Type B pancreatic cell (in vitro differentiated cells): ENCODE results near the gene SDK1. TPM values are rescaled to one million over a fixed set of nuclear protein-coding genes. Genes with fewer than 3 reads are reported as not detected.
"Not testable (repeated sequence)": the region's sequence is repeated elsewhere in the genome, so short reads cannot be mapped to it uniquely, and the experiment has no call there.

Experiments used
- DNase-seq: peaks from one replicate; pipeline ENCODE4 v3.0.0; 2021; ENCODE audit warnings: mixed read lengths; ENCODE audit not compliant: unreplicated experiment; ENCODE audit errors: extremely low spot score
- H3K27ac Mint-ChIP-seq: 2 replicates; pipeline ENCODE4 v1.8.0; 2021; ENCODE audit warnings: mild to moderate bottlenecking, mixed read lengths
- H3K27me3 Mint-ChIP-seq: 2 replicates; pipeline ENCODE4 v1.8.0; 2021; ENCODE audit warnings: mixed read lengths
- H3K36me3 Mint-ChIP-seq: 2 replicates; pipeline ENCODE4 v1.8.0; 2021; ENCODE audit warnings: mixed read lengths
- H3K4me1 Mint-ChIP-seq: one replicate; pipeline ENCODE4 v1.8.0; 2021; ENCODE audit warnings: mixed read lengths; ENCODE audit not compliant: unreplicated experiment
- H3K4me3 Mint-ChIP-seq: 2 replicates; pipeline ENCODE4 v1.8.0; 2021; ENCODE audit warnings: mild to moderate bottlenecking, mixed read lengths
- H3K9me3 Mint-ChIP-seq: 2 replicates; pipeline ENCODE4 v1.8.0; 2021; ENCODE audit warnings: mixed read lengths
- CTCF ChIP-seq: fragments of 200-600 bp; sonication (generic); conservative IDR thresholded peaks from 2 replicates; pipeline ENCODE4 v1.5.0; 2021; ENCODE audit warnings: antibody characterized with exemption, mild to moderate bottlenecking
- total RNA-seq: library from RNA; stranded (reverse); gene quantifications from 2 replicates; pipeline ENCODE4 v1.2.1, GENCODE V29; 2021; ENCODE audit warnings: low replicate concordance

The SDK1 gene
- total RNA-seq, 1 donor from 2014 or later = 26.1 TPM

GRCh38 chr7:4214291-4215155 is 913.5 kb downstream of the SDK1 start:
- Mint-ChIP-seq H3K4me3 (no peak overlapping the region), H3K27me3 (peaks cover 3% of the 10 kb centered on the region), H3K36me3 (peaks cover 19% of the 10 kb centered on the region), H3K9me3 (peaks cover 4% of the 10 kb centered on the region), H3K4me1 (no peaks in the 10 kb centered on the region), H3K27ac (no peak overlapping the region)
- DNase-seq = no peak
- TF ChIP-seq CTCF = no peak

- Mint-ChIP-seq H3K27ac (no peak overlapping the region), H3K27me3 (peaks cover 3% of the 10 kb centered on the region), H3K36me3 (peaks cover 16% of the 10 kb centered on the region), H3K9me3 (peaks cover 4% of the 10 kb centered on the region), H3K4me1 (no peaks in the 10 kb centered on the region), H3K4me3 (no peak overlapping the region)
- DNase-seq = no peak
- TF ChIP-seq CTCF = no peak
Observed at GRCh38 chr7:4215176-4215720, 914.2 kb downstream of the SDK1 start.

GRCh38 chr7:4216016-4216415 is 915.0 kb downstream of the SDK1 start:
- no peaks in the 10 kb centered on the region for H3K4me1 Mint-ChIP-seq
- H3K27ac Mint-ChIP-seq = no peak overlapping the region
- peaks cover 8% of the 10 kb centered on the region for H3K36me3 Mint-ChIP-seq
- no peak for TF ChIP-seq CTCF
- H3K9me3 Mint-ChIP-seq = peaks cover 4% of the 10 kb centered on the region
- H3K27me3 Mint-ChIP-seq = peaks cover 2% of the 10 kb centered on the region
- DNase-seq = no peak
- no peak overlapping the region for H3K4me3 Mint-ChIP-seq

GRCh38 chr7:4217126-4217660 is 916.1 kb downstream of the SDK1 start:
- not testable (repeated sequence) for H3K4me1 Mint-ChIP-seq, H3K36me3 Mint-ChIP-seq, H3K27ac Mint-ChIP-seq, H3K9me3 Mint-ChIP-seq, H3K4me3 Mint-ChIP-seq, DNase-seq, H3K27me3 Mint-ChIP-seq

GRCh38 chr7:4218481-4218880 is 917.4 kb downstream of the SDK1 start:
- peaks cover 5% of the 10 kb centered on the region for H3K4me1 Mint-ChIP-seq
- no peak for DNase-seq
- H3K27ac Mint-ChIP-seq = no peak overlapping the region
- no peaks in the 10 kb centered on the region for H3K27me3 Mint-ChIP-seq
- peaks cover 10% of the 10 kb centered on the region for H3K36me3 Mint-ChIP-seq
- H3K9me3 Mint-ChIP-seq = peaks cover 4% of the 10 kb centered on the region
- H3K4me3 Mint-ChIP-seq = no peak overlapping the region
- no peak for TF ChIP-seq CTCF

GRCh38 chr7:4220011-4220410 is 919.0 kb downstream of the SDK1 start:
- Mint-ChIP-seq H3K27ac (no peak overlapping the region), H3K36me3 (peaks cover 12% of the 10 kb centered on the region), H3K9me3 (peaks cover 5% of the 10 kb centered on the region), H3K4me3 (no peak overlapping the region), H3K4me1 (peaks cover 6% of the 10 kb centered on the region), H3K27me3 (no peaks in the 10 kb centered on the region)
- no peak for TF ChIP-seq CTCF
- DNase-seq = no peak
